Central memory CD8-positive, alpha-beta T cell (primary cell): ENCODE measurements around the gene NPIPA1.
"Not testable (repeated sequence)": the region's sequence is repeated elsewhere in the genome, so short reads cannot be mapped to it uniquely, and the experiment has no call there.

ENCODE experiments used
- ATAC-seq: fragments of 150-1000 bp; cut with Tn5 transposase; replicated peaks from 2 replicates; pipeline ENCODE4 v1.10.0; 2022; ENCODE audit warnings: mild to moderate bottlenecking, moderate FRiP score, moderate number of reproducible peaks; ENCODE audit not compliant: poor library complexity, severe bottlenecking; ENCODE audit errors: extremely low read depth
- DNase-seq, 2 donors: peaks; one replicate each; pipeline ENCODE4 v3.0.0; 2021; ENCODE audit warnings: low spot score in 2 of 2
- H3K27ac Mint-ChIP-seq: one replicate; pipeline ENCODE4 v1.8.0; 2022; ENCODE audit warnings: low read depth, mild to moderate bottlenecking, moderate library complexity, mixed read lengths
- H3K27me3 Mint-ChIP-seq: one replicate; pipeline ENCODE4 v1.8.0; 2022; ENCODE audit warnings: mixed read lengths
- H3K36me3 Mint-ChIP-seq: one replicate; pipeline ENCODE4 v1.8.0; 2022; ENCODE audit warnings: mild to moderate bottlenecking, moderate library complexity, mixed read lengths; ENCODE audit not compliant: insufficient read depth
- H3K4me1 Mint-ChIP-seq: one replicate; pipeline ENCODE4 v1.8.0; 2022; ENCODE audit warnings: mixed read lengths
- H3K4me3 Mint-ChIP-seq: one replicate; pipeline ENCODE4 v1.8.0; 2022; ENCODE audit warnings: mild to moderate bottlenecking, moderate library complexity, mixed read lengths
- H3K9me3 Mint-ChIP-seq: one replicate; pipeline ENCODE4 v1.8.0; 2022; ENCODE audit warnings: mixed read lengths

NPIPA1 gene

GRCh38 chr16:14942686-14943085, 5.4 kb downstream of the NPIPA1 start:
- not testable (repeated sequence) for H3K9me3 Mint-ChIP-seq, H3K4me1 Mint-ChIP-seq, H3K27ac Mint-ChIP-seq, H3K36me3 Mint-ChIP-seq, H3K27me3 Mint-ChIP-seq, DNase-seq, ATAC-seq, H3K4me3 Mint-ChIP-seq

- H3K27ac Mint-ChIP-seq, result no peak overlapping the region
- DNase-seq, result no peak
- H3K36me3 Mint-ChIP-seq, result no peaks in the 10 kb centered on the region
- H3K4me3 Mint-ChIP-seq, result no peak overlapping the region
- H3K9me3 Mint-ChIP-seq, result no peaks in the 10 kb centered on the region
- no peak for ATAC-seq
- peaks cover under 1% of the 10 kb centered on the region for H3K27me3 Mint-ChIP-seq
- no peaks in the 10 kb centered on the region for H3K4me1 Mint-ChIP-seq
These were observed 18.4 kb downstream of the NPIPA1 start for GRCh38 chr16:14955546-14956231.

GRCh38 chr16:14957576-14958322, 20.5 kb downstream of the NPIPA1 start:
- H3K36me3 Mint-ChIP-seq, result no peaks in the 10 kb centered on the region
- DNase-seq (no peak), ATAC-seq (no peak)
- H3K4me3 Mint-ChIP-seq, result no peak overlapping the region
- no peaks in the 10 kb centered on the region for H3K4me1 Mint-ChIP-seq
- H3K9me3 Mint-ChIP-seq, result no peaks in the 10 kb centered on the region
- no peak overlapping the region for H3K27ac Mint-ChIP-seq
- peaks cover 17% of the 10 kb centered on the region for H3K27me3 Mint-ChIP-seq

GRCh38 chr16:14958323-14958600, 21.0 kb downstream of the NPIPA1 start:
- no peak for ATAC-seq
- Mint-ChIP-seq H3K27me3 (peaks cover 23% of the 10 kb centered on the region), H3K27ac (no peak overlapping the region), H3K9me3 (peaks cover 3% of the 10 kb centered on the region), H3K36me3 (no peaks in the 10 kb centered on the region), H3K4me3 (no peak overlapping the region), H3K4me1 (no peaks in the 10 kb centered on the region)
- DNase-seq, result no peak

- no peaks in the 10 kb centered on the region for H3K4me1 Mint-ChIP-seq
- ATAC-seq (no peak), DNase-seq (no peak)
- no peak overlapping the region for H3K4me3 Mint-ChIP-seq
- H3K9me3 Mint-ChIP-seq, result peaks cover 6% of the 10 kb centered on the region
- no peaks in the 10 kb centered on the region for H3K36me3 Mint-ChIP-seq
- H3K27me3 Mint-ChIP-seq, result peaks cover 29% of the 10 kb centered on the region
- no peak overlapping the region for H3K27ac Mint-ChIP-seq
These were observed 21.7 kb downstream of the NPIPA1 start for GRCh38 chr16:14958970-14959369.

DNA sequence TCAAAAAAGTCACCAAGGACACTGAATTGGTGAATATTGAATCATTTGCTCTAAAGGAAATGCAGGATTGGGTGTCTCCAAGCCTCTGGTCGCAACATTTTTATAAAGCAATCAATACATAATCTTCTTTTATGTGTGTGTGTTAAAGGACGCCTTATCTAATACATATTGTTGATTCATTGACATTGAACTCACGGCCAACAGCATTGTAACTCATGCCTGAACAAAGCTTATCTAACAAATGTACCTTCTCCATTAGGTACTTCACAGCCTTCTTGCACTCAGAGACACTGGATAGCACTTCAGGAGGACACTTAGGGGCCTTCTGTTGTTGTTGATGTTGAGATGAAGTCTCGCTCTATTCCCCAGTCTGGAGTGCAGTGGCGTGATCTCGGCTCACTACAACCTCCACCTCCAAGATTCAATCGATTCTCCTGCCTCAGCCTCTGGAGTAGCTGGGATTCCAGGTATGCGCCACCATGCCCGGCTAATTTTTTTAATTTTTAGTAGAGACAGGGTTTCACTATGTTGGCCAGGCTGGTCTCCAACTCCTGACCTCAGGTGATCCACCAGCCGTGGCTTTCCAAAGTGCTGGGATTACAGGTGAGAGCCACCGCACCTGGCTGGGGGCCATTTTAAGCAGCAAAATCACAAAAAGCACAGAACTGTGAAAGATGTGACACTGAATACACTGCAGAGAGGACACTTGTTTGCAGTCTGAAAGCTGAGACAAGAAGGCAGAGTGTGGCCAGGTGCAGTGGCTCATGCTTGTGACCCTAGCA, 24.4 kb downstream of the NPIPA1 start:
- peaks cover 44% of the 10 kb centered on the region for H3K27me3 Mint-ChIP-seq

DNA sequence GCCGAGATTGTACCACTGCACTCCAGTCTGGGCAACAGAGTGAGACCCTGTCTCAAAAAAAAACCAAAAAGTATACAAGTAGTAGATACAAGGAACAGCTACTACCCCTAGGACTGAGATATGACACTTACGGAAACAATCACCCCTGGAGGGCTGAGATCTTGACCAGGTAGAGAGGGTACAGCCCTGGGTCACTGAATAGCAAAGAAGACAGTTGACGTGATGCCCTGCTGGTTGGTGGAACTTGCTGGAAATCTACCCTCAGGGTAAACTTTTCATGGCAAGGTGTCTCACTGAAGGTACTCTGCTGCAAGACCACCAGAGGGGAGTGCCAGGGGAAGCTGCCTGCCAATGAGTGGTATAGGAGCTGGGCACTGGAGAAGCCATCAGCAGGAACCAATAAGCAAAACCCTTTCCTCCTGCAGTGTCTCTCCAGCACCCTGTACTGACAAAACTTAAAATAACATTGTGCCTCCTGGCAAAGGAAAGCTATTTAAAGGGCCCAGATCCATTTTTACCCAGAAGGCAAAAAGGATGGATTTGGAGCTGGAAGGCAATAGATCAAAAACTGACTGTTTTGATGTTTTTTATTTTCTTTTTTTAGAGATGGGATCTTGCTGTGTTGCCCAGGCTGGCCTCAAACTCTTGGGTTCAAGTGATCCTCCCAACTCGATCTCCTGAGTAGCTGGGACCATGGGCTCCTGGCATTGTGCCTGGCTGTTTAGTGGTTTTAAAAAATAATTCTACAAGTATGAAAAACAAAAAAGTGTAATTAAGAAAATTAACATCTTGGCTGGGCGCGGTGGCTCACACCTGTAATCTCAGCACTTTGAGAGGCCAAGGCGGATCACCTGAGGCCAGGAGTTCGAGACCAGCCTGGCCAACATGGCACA, 26.3 kb downstream of the NPIPA1 start:
- no peak for ATAC-seq
- Mint-ChIP-seq H3K27me3 (peaks cover 44% of the 10 kb centered on the region), H3K27ac (no peak overlapping the region), H3K36me3 (peaks cover 2% of the 10 kb centered on the region), H3K9me3 (peaks cover 6% of the 10 kb centered on the region), H3K4me3 (no peak overlapping the region), H3K4me1 (no peaks in the 10 kb centered on the region)
- peak in 1 of 2 donors; percentile 12 for DNase-seq

More for the DNA sequence above, 24.4 kb downstream of the NPIPA1 start:
- peaks cover 6% of the 10 kb centered on the region for H3K9me3 Mint-ChIP-seq
- H3K36me3 Mint-ChIP-seq, result no peaks in the 10 kb centered on the region
- H3K4me3 Mint-ChIP-seq, result no peak overlapping the region
- H3K4me1 Mint-ChIP-seq, result no peaks in the 10 kb centered on the region
- H3K27ac Mint-ChIP-seq, result no peak overlapping the region
- ATAC-seq (no peak), DNase-seq (no peak)

DNA sequence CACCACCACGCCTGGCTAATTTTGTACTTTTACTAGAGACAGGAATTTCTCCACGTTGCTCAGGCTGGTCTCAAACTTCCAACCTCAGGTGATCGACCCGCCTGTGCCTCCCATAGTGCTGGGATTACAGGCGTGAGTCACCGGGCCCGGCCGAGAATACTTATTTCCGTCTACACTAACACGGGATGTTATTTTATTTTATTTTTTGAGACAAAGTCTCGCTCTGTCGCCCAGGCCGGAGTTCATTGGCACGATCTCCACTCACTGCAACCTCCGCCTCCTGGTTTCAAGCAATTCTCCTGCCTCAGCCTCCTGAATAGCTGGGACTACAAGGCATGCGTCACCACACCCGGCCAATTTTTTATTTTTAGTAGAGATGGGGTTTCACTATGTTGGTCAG, 28.1 kb downstream of the NPIPA1 start:
- Mint-ChIP-seq H3K4me3 (no peak overlapping the region), H3K4me1 (no peaks in the 10 kb centered on the region), H3K27ac (no peak overlapping the region), H3K36me3 (peaks cover 2% of the 10 kb centered on the region), H3K27me3 (peaks cover 44% of the 10 kb centered on the region), H3K9me3 (peaks cover 6% of the 10 kb centered on the region)
- no peak for ATAC-seq
- no peak for DNase-seq

DNA sequence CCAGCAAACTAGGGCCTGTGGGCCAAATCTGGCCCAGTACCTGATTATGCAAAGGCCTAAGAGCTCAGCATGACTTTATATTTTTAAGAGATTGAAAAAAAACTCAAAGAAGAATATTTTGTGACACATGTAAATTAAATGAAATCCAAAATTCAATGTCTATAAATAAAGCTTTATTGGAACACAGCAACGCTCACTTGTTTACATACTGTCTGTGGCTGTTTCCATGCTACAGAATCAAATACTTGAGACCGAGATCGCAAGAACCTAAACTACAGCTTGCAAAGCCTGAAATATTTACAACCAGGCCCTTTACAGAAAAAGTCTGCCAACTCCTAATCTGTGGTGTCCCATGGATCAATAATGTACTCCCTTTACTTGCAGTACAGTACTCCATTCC, 32.6 kb downstream of the NPIPA1 start:
- not testable (repeated sequence) for H3K9me3 Mint-ChIP-seq, H3K27ac Mint-ChIP-seq, ATAC-seq, H3K4me1 Mint-ChIP-seq, H3K4me3 Mint-ChIP-seq, DNase-seq, H3K36me3 Mint-ChIP-seq
- peaks cover 13% of the 10 kb centered on the region for H3K27me3 Mint-ChIP-seq

DNA sequence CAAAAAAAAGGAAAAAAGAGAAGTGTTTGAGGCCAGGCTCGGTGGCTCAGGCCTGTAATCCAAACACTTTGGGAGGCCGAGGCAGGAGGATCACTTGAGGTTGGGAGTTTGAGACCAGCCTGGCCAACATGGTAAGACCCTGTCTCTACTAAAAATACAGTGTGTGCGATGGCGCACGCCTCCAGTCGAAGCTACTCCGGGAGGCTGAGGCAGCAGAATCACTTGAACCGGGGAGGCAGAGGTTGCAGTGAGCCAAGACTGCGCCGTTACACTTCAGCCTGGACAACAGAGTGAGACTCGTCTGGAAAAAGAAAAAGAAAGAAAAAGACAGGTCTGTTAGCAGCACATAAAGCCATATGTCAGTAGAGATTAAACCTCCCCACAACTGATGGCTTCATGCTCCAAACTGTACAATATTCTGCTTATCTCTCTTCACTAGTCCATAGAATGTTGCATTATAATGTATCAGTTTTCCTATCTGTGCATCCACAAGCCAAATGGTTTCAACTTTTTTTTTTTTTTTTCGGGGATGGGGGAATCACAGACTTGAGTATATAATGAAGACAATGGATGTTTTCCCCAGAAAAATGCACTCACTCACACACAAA, 34.5 kb downstream of the NPIPA1 start:
- ATAC-seq, result not testable (repeated sequence)

DNA sequence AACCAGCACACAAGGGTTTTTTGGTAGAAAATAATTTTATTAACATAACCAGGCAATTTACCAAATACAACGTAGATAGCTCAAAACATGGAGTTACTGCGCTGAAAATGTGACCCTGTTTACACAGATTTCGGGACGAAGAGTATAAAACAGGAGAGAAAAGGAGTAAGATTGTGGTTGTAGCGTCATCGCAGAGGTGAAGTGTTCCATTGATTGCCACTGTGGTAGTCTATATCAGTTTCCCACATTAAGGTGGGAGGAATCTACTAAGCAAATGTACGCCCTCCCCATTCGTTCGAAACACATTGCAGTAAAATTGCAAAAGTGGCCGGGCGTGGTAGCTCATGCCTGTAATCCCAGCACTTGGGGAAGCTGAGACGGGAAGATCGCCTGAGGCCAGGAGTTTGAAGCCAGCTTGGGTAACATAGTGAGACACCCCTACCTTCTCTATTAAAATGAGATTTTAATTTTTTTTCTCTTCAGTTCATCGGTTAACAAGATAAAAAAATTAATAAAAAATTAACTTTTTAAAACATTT, 36.6 kb downstream of the NPIPA1 start:
- H3K9me3 Mint-ChIP-seq, DNase-seq, H3K27ac Mint-ChIP-seq, H3K27me3 Mint-ChIP-seq, ATAC-seq: not testable (repeated sequence)
- Mint-ChIP-seq H3K4me3 (peak overlapping the region; percentile 89), H3K4me1 (peaks cover 17% of the 10 kb centered on the region), H3K36me3 (peaks cover 12% of the 10 kb centered on the region)

More for the DNA sequence above, 34.5 kb downstream of the NPIPA1 start:
- H3K9me3 Mint-ChIP-seq, H3K4me3 Mint-ChIP-seq, H3K27ac Mint-ChIP-seq, DNase-seq, H3K27me3 Mint-ChIP-seq: not testable (repeated sequence)
- Mint-ChIP-seq H3K4me1 (peaks cover 12% of the 10 kb centered on the region), H3K36me3 (peaks cover 14% of the 10 kb centered on the region)

GRCh38 chr16:14974331-14974655, 37.0 kb downstream of the NPIPA1 start:
- not testable (repeated sequence) for H3K9me3 Mint-ChIP-seq, DNase-seq, H3K27me3 Mint-ChIP-seq
- Mint-ChIP-seq H3K27ac (peak overlapping the region; percentile 88), H3K4me3 (peak overlapping the region; percentile 89), H3K36me3 (peaks cover 12% of the 10 kb centered on the region), H3K4me1 (peaks cover 17% of the 10 kb centered on the region)
- ATAC-seq, result peak; percentile 1
